GM19452 (cell line): ENCODE data around the gene BRI3BP.
"Not testable (repeated sequence)": the region's sequence is repeated elsewhere in the genome, so short reads cannot be mapped to it uniquely, and the experiment has no call there.

ENCODE experiments used
- ATAC-seq: cut with Tn5 transposase; IDR thresholded peaks from one replicate; pipeline ENCODE4 v1.9.1; 2021; ENCODE audit not compliant: unreplicated experiment

BRI3BP gene

GRCh38 chr12:125021096-125021495 lies 27.7 kb downstream of the BRI3BP start:
- ATAC-seq = no peak

GRCh38 chr12:125021771-125022170 lies 28.3 kb downstream of the BRI3BP start:
- no peak for ATAC-seq

- ATAC-seq = no peak
Observed at GRCh38 chr12:125023065-125023464, 29.6 kb downstream of the BRI3BP start.

- no peak for ATAC-seq
Observed at GRCh38 chr12:125024949-125025563, 31.6 kb downstream of the BRI3BP start.

DNA sequence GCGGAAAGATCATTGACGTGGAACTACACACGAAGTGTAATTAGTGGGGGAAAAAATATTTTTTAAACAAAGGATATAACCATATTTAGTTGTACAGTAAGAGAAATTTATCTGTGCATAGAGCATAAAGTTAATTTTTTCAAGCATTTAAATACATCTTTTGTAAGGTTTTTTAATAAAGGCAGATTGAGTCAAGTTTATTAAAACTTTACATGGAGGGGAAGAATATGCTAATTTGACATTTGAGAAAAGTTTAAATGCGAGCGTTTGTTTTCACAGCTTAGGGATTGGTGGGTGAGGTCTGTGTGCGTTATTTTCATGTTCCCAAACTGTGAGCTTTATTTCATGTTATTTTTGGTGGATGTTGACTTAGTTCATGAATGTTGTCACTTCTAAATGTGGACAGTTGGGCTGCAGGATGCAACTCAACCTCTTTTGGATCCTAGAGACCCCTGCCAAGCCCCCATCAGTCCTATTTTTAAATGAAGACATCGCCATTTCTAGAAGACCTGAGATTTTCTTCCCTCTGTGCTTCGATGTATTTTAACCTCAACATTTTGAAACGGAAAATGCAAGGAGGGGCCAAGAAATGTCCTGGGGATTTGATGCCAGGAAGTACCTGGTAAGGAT lies 32.3 kb downstream of the BRI3BP start:
- ATAC-seq = no peak

DNA sequence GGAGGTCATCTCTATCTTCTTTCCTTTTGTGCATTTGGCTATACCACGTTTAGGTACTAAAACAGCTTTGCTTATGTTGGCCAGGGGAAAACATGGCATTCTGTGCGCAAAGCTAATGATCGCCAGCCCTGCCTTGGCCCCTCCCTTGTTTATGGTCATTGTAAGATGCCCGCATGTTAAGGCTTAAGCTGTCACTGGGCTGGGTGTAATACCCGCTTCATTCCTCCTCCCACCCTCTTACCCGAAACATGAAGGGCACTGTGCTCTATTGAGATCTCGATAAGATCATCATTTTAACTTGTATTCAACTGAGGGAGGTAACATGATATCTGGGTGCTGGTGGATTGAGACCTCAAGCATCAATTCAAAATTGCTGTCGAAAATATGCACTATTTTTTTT lies 34.7 kb downstream of the BRI3BP start:
- ATAC-seq = no peak

DNA sequence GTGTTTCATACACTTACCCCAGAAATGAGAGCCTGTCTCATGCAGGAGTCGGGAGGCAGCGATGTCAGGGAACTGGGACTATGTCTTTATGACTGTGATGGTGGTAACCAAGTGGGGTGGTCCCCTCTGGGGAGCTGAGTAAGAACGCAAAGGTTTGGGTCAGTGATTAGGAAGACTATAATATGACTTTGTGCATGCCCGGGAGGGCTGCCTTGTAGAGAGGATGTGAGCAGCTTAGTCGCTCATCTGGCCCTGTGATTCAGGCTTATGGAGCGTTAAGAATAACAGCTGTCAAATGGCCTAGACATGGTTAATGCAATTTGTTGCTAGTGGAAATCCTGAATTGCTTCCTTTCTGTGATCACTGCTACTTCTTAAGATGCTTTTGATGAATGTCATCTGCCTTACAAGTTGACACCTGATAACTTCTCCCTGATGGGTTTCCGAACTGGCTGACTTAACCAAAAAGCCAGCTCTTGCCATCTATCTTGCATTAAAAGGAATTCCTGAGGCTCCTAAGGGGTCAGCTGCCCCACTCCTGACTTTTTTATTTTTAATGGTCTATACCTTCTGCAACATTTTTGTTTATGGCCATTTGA lies 36.4 kb downstream of the BRI3BP start:
- ATAC-seq = no peak

DNA sequence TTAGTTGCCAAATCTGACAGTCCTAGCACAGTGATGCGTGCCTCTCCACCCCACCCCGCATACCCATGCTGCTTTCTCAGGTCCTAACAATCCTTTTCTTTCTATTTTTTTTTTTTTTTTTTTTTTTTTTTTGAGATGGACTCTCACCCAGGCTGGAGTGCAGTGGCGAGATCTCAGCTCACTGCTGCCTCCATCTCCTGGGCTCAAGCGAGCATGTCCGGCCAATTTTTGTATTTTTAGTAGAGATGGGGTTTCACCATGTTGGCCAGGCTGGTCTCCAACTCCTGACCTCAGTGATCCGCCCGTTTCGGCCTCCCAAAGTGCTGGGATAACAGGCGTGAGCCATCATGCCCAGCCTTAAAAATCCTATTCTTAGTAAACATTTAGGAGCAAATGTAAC lies 38.0 kb downstream of the BRI3BP start:
- ATAC-seq = not testable (repeated sequence)

GRCh38 chr12:125032466-125033152 lies 39.2 kb downstream of the BRI3BP start:
- no peak for ATAC-seq

- ATAC-seq = no peak
Observed at GRCh38 chr12:125033288-125033687, 39.8 kb downstream of the BRI3BP start.

DNA sequence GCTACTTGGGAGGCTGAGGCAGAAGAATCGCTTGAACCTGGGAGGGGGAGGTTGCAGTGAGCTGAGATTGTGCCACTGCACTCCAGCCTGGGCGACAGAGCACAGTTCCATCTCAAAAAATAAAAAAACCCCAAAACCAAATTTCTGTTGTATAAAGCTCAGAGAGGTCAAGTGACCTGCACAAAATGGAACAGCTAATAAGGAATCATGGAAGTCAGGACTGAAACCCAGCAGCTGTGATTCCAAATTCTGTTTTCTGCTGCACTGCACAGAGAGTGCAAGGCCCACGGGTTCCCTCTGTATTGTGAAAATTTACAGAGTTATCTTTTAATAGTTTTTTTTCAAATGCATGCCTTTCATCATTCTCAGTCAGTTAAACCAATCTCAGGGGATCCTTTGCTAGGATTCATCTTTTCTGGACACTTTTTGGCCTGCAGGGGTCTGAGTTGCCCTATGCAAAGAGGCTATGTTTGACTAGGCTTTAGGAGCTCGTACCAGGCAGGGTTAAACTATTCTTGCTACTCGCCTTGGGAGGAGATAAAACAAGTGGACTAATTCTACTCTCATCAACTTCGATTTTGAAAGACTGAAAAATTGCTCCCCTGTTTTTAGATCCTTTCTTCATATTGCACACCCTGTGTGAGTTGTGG lies 45.7 kb downstream of the BRI3BP start:
- no peak for ATAC-seq

- ATAC-seq = no peak
Observed at GRCh38 chr12:125049093-125049458, 55.6 kb downstream of the BRI3BP start.

DNA sequence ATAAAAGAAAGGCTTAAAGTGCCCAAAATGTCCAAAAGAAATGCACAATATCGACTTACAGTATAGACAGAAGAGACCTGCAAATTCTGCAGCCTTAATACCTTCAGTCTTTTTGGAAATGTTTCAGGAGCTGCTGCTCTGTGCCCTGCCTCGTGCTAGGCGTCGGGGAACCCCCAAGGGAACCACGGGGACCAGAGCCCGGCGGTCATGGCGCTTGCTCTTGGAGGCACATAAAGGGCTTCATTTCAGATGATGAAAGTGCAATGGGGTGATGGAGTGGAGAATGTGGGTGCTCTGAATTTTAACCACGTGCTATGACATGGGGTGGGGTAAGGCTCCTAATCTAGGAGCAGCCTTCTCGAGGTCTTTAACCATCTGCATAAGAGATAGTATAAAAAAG lies 57.0 kb downstream of the BRI3BP start:
- ATAC-seq = no peak

DNA sequence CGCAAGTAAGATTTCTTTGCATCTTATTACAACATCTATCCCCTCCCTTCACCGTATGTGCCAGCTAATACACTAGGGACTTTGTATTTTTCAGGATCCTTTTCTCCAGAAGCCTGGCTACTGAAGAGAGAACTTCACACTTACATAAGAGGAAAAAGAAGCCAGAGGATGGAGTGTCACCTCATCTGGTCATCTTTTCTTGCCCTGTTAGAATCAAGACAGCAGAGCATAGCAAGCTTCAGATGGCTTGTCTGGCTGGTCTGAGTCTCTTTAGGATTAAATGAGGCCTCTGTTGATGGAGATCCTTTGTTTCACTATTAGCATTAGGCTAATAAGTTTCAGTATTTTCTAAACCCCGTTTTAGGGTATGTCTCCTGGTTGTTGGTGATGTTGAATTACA lies 57.4 kb downstream of the BRI3BP start:
- ATAC-seq = no peak

DNA sequence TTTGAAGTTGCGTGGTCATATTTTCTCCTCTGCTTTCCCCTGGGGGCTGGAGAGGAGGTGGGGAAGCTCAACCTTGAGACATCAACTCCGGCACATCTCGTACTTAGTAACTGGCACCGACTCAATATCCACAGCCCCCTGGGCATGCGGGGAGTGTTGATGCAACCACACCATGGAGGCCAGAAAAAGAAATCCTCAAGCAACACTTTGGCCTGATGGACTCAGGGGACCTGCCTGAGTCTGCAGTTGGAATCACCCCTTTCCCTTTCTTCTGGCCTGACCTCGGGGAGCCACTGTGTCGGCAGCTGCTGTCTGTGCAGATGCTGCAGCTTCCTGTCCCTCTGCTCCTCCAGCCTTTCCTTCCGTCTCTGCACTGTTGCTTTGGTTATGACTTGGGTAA lies 60.4 kb downstream of the BRI3BP start:
- no peak for ATAC-seq

DNA sequence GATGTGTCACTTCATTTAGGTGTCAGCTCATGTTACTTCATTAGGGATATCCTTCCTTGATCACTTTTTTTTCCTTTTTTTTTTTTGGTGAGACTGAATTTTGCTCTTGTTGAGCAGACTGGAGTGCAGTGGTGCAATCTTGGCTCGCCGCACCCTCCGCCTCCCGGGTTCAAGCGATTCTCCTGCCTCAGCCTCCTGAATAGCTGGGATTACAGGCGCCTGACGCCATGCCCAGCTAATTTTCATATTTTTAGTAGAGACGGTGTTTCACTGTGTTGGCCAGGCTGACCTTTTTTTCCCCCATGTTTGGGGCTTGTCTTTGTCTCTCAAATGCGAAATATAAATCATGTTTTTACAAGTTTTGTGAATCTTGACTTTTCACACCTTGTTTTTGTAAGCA lies 62.1 kb downstream of the BRI3BP start:
- ATAC-seq = no peak

DNA sequence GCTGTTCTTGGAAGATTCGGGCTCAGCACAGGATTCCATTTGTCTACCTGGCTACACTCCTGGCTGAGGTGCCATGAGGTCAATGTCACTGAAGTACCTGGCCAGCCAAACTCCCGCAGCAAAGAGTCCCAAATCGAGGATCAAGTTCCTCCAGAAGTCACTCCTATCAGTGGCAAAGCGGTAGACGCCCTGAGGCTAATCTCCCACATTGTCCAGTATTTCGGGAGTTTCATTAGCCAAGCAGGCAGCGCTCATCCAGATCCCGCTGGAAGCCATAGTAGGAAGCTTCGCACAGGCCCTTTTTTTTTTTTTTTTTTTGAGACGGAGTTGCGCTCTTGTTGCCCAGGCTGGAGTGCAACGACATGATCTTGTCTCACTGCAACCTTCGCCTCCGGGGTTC lies 62.9 kb downstream of the BRI3BP start:
- ATAC-seq = no peak

DNA sequence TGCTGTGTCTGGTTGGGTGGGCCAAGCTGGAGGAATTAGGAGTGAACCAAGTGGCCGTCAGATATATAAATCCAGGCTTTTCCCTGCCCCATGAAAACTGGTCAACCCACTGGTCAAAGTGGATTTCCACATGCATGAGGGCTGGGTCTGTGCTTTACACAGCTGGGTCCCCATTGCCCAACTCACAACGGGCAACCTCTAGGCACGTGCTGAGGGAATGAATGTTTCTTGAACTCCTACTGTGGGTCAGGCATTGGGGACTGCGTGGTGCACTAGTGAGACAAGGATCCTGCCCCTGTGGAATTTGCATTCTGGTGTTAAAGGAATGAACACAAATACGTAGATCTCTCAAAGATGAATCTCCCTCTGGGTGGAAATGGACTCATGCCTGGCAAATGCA lies 64.3 kb downstream of the BRI3BP start:
- no peak for ATAC-seq

DNA sequence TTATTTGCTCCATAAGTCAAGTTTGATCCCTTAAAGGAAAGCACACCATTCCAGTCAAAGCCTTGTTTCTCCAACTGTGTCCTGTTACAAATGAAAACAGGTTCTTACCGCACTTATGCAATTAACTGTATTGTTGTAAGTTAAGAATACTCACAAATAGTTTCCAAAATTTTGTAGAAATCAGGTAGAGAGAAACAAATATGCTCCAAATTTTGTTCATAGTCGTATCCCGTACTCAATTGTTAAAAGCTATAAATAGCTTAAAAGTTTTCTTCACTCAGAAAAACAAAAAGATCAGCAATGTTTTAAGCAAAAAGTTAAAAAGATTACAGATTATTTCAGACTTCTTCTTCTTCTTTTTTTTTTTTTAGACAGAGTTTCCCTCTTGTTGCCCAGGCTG lies 67.8 kb downstream of the BRI3BP start:
- ATAC-seq = no peak

DNA sequence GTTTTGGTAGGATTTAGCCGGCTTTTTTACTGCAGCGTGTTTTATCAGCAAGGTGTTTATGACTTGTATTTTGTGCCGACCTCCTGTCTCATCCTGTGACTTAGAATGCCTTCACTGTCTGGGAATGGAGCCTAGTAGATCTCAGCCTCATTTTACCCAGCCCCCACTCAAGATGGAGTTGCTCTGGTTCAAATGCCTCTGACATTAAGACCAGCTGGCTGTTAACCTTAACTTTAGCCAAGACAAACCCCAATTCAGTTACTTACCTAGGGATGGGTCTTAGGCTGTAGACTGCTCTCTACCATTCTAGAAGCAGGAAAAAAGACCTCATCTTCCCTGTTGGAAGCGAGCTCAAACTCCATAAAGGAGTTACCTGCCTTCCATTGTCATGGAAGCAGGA lies 70.1 kb downstream of the BRI3BP start:
- not testable (repeated sequence) for ATAC-seq

GRCh38 chr12:125064492-125064891 lies 71.0 kb downstream of the BRI3BP start:
- no peak for ATAC-seq
